Liver (tissue), 9 donors: Measurements from ENCODE around the gene AKAP10. TPM values are rescaled to one million over a fixed set of nuclear protein-coding genes. Genes with fewer than 3 reads are reported as not detected.

ENCODE experiments used
- DNase-seq: peaks from one replicate; pipeline ENCODE4 v3.0.0-alpha.2; 2017; ENCODE audit warnings: low spot score
- H3K27ac ChIP-seq, 2 donors: one replicate each; pipeline ENCODE4 v1.7.0; 2013; ENCODE audit warnings: inconsistent platforms in 2 of 2, low read length in 2 of 2, control low read depth in 1 of 2, low read depth in 1 of 2, mild to moderate bottlenecking in 1 of 2
- H3K27me3 ChIP-seq, 4 donors: one replicate each; pipeline versions ENCODE4 v1.6.1 to v1.7.0; 2013; ENCODE audit warnings: low read length in 3 of 4, inconsistent platforms in 1 of 4, mild to moderate bottlenecking in 1 of 4, moderate library complexity in 1 of 4; ENCODE audit not compliant: control insufficient read depth in 4 of 4, insufficient read depth in 4 of 4
- H3K36me3 ChIP-seq, 4 donors: one replicate each; pipeline versions ENCODE4 v1.6.1 to v1.7.0; 2013; ENCODE audit warnings: low read length in 3 of 4, mild to moderate bottlenecking in 3 of 4, low read depth in 1 of 4, moderate library complexity in 1 of 4; ENCODE audit not compliant: control insufficient read depth in 4 of 4, insufficient read depth in 3 of 4
- H3K4me1 ChIP-seq, 4 donors: one replicate each; pipeline versions ENCODE4 v1.6.1 to v1.7.0; 2013; ENCODE audit warnings: low read length in 3 of 4, mild to moderate bottlenecking in 3 of 4, moderate library complexity in 1 of 4; ENCODE audit not compliant: control insufficient read depth in 4 of 4, insufficient read depth in 4 of 4
- H3K4me3 ChIP-seq, 3 donors: one replicate each; pipeline versions ENCODE4 v1.6.1 to v1.7.0; 2013; ENCODE audit warnings: low read length in 3 of 3, control low read depth in 1 of 3, low read depth in 1 of 3, mild to moderate bottlenecking in 1 of 3
- H3K9ac ChIP-seq, 2 donors: one replicate each; pipeline ENCODE4 v1.7.0; 2013; ENCODE audit warnings: low read length in 2 of 2, mild to moderate bottlenecking in 2 of 2, moderate library complexity in 2 of 2, control low read depth in 1 of 2, low read depth in 1 of 2
- H3K9me3 ChIP-seq, 4 donors: one replicate each; pipeline versions ENCODE4 v1.6.1 to v1.7.0; 2013; ENCODE audit warnings: low read length in 3 of 4; ENCODE audit not compliant: control insufficient read depth in 4 of 4
- ATF3 ChIP-seq: IDR thresholded peaks from 2 replicates; pipeline ENCODE4 v1.6.1; 2016; ENCODE audit warnings: antibody characterized with exemption
- EGR1 ChIP-seq, 2 donors: IDR thresholded peaks; 2 replicates each; pipeline ENCODE4 v1.6.1; 2016 to 2018; ENCODE audit warnings: antibody characterized with exemption in 2 of 2, low read depth in 2 of 2
- FOXA1 ChIP-seq: IDR thresholded peaks from 2 replicates; pipeline ENCODE4 v1.6.1; 2016; ENCODE audit warnings: antibody characterized with exemption
- FOXA2 ChIP-seq: IDR thresholded peaks from 2 replicates; pipeline ENCODE4 v1.6.1; 2016; ENCODE audit warnings: antibody characterized with exemption
- GABPA ChIP-seq, 2 donors: IDR thresholded peaks in 1 of 2; conservative IDR thresholded peaks in 1 of 2; 2 replicates each; pipeline ENCODE4 v1.6.1; 2016; ENCODE audit warnings: antibody characterized with exemption in 2 of 2, mild to moderate bottlenecking in 1 of 2, moderate library complexity in 1 of 2
- HNF4A ChIP-seq, 2 donors: conservative IDR thresholded peaks; 2 replicates each; pipeline ENCODE4 v1.6.1; 2016; ENCODE audit warnings: antibody characterized with exemption in 2 of 2, mild to moderate bottlenecking in 2 of 2
- JUND ChIP-seq, 2 donors: IDR thresholded peaks; 2 replicates each; pipeline ENCODE4 v1.6.1; 2016; ENCODE audit warnings: antibody characterized with exemption in 2 of 2
- NR2F2 ChIP-seq: IDR thresholded peaks from 2 replicates; pipeline ENCODE4 v1.6.1; 2016; ENCODE audit warnings: antibody characterized with exemption
- RAD21 ChIP-seq, 2 donors: IDR thresholded peaks; 2 replicates each; pipeline ENCODE4 v1.6.1; 2016; ENCODE audit warnings: antibody characterized with exemption in 2 of 2, mild to moderate bottlenecking in 2 of 2
- REST ChIP-seq: IDR thresholded peaks from 2 replicates; pipeline ENCODE4 v1.6.1; 2016; ENCODE audit warnings: antibody characterized with exemption, mild to moderate bottlenecking
- RXRA ChIP-seq, 2 donors: IDR thresholded peaks; 2 replicates each; pipeline ENCODE4 v1.6.1; 2017 to 2018; ENCODE audit warnings: antibody characterized with exemption in 2 of 2, mild to moderate bottlenecking in 1 of 2
- SP1 ChIP-seq: IDR thresholded peaks from 2 replicates; pipeline ENCODE4 v1.6.1; 2018; ENCODE audit warnings: antibody characterized with exemption, mild to moderate bottlenecking
- TAF1 ChIP-seq: conservative IDR thresholded peaks from 2 replicates; pipeline ENCODE4 v1.6.1; 2016; ENCODE audit warnings: antibody characterized with exemption, mild to moderate bottlenecking
- ZBTB33 ChIP-seq: IDR thresholded peaks from 2 replicates; pipeline ENCODE4 v1.6.1; 2016; ENCODE audit warnings: antibody characterized with exemption
- WGBS: extraction: QIAGEN DNeasy Blood & Tissue Kit; methylation state at CpG from one replicate; pipeline ENCODE4 v1.1.7; 2013; 5-methylcytosine and 5-hydroxymethylcytosine counted together
- polyA plus RNA-seq, 2 donors: library from polyadenylated mRNA; stranded (reverse) in 1 of 2; unstranded in 1 of 2; fragments of 200-250 nt in 1 of 2; fragments of >200 nt in 1 of 2; fragmentation: Nextera tagmentation in 1 of 2; extraction: Ambion mirVana in 1 of 2; gene quantifications; one replicate each; pipeline versions ENCODE4 v1.2.1 to v1.2.3, GENCODE V29; 2013 to 2015
- total RNA-seq, 2 donors: library from RNA; depleted of rRNA; stranded (reverse); fragments of >200 nt; gene quantifications; one replicate each; pipeline ENCODE4 v1.2.3, GENCODE V29; 2014
- TF ChIP-seq, protein P1 (sequence below): fragments of 150-350 bp; IDR thresholded peaks from 2 replicates; pipeline ENCODE4 v1.5.1; 2017; ENCODE audit warnings: improper control_type of control experiment, low read depth, low read length; ENCODE audit not compliant: missing input control
- donor health status: healthy.
- donor health status: healthy.
- donor health status: healthy.
- donor health status: healthy.
- donor health status: healthy.

The AKAP10 gene
- total and polyA plus RNA-seq, 4 donors, result 4.2 to 16.3 (median 10.1) TPM

GRCh38 chr17:19883537-19884215, 94.0 kb downstream of the AKAP10 start:
- Histone ChIP-seq H3K36me3 (no peaks in the 10 kb centered on the region), H3K4me1 (no peaks in the 10 kb centered on the region), H3K27ac (no peak overlapping the region), H3K9me3 (no peaks in the 10 kb centered on the region), H3K9ac (no peak overlapping the region), H3K4me3 (no peak overlapping the region), H3K27me3 (no peaks in the 10 kb centered on the region)
- TF ChIP-seq ZBTB33 (no peak), RAD21 (IDR thresholded peaks at IDR 0.05) (no peak)
- DNase-seq, result no peak
- 89% methylated on average over 8 of the region's 8 CpGs for WGBS

GRCh38 chr17:19880393-19880792, 97.2 kb downstream of the AKAP10 start:
- Histone ChIP-seq H3K9me3 (no peaks in the 10 kb centered on the region), H3K36me3 (no peaks in the 10 kb centered on the region), H3K27ac (no peak overlapping the region), H3K4me3 (no peak overlapping the region), H3K27me3 (no peaks in the 10 kb centered on the region), H3K9ac (no peak overlapping the region), H3K4me1 (no peaks in the 10 kb centered on the region)
- DNase-seq, result no peak
- TF ChIP-seq HNF4A (conservative IDR thresholded peaks at IDR 0.05), result no peak
- no peak for TF ChIP-seq EGR1 (IDR thresholded peaks at IDR 0.05; ENCODE audit: low read depth in 2 of 2)
- no peak for TF ChIP-seq TAF1
- TF ChIP-seq ATF3, result no peak
- no peak for TF ChIP-seq ZBTB33
- TF ChIP-seq JUND (IDR thresholded peaks at IDR 0.05), result no peak
- TF ChIP-seq FOXA1, result no peak
- no peak for TF ChIP-seq REST
- no peak for TF ChIP-seq RAD21 (IDR thresholded peaks at IDR 0.05)
- TF ChIP-seq FOXA2, result no peak
- TF ChIP-seq, protein P1, sequence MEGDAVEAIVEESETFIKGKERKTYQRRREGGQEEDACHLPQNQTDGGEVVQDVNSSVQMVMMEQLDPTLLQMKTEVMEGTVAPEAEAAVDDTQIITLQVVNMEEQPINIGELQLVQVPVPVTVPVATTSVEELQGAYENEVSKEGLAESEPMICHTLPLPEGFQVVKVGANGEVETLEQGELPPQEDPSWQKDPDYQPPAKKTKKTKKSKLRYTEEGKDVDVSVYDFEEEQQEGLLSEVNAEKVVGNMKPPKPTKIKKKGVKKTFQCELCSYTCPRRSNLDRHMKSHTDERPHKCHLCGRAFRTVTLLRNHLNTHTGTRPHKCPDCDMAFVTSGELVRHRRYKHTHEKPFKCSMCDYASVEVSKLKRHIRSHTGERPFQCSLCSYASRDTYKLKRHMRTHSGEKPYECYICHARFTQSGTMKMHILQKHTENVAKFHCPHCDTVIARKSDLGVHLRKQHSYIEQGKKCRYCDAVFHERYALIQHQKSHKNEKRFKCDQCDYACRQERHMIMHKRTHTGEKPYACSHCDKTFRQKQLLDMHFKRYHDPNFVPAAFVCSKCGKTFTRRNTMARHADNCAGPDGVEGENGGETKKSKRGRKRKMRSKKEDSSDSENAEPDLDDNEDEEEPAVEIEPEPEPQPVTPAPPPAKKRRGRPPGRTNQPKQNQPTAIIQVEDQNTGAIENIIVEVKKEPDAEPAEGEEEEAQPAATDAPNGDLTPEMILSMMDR, result no peak
- no peak for TF ChIP-seq RXRA (IDR thresholded peaks at IDR 0.05)
- TF ChIP-seq SP1, result no peak
- no peak for TF ChIP-seq NR2F2
- no peak for TF ChIP-seq GABPA (IDR thresholded peaks at IDR 0.05 in 1 of 2, conservative IDR thresholded peaks at IDR 0.05 in 1 of 2)
- 89% methylated on average over 4 of the region's 4 CpGs for WGBS
